SK-N-DZ (cell line): ENCODE results near the gene RNF38.
"Not testable (repeated sequence)": the region's sequence is repeated elsewhere in the genome, so short reads cannot be mapped to it uniquely, and the experiment has no call there.

Source experiments
- DNase-seq: peaks from one replicate; pipeline ENCODE4 v3.0.0-alpha.2; 2015; ENCODE audit warnings: low spot score

The RNF38 gene

GRCh38 chr9:36407122-36407723 lies 7.2 kb upstream of the RNF38 start:
- peak; percentile 70 for DNase-seq

GRCh38 chr9:36402536-36402935 lies 2.5 kb upstream of the RNF38 start:
- DNase-seq: no peak

GRCh38 chr9:36401897-36402480 lies 1.9 kb upstream of the RNF38 start:
- no peak for DNase-seq

GRCh38 chr9:36401164-36401740 lies 1.2 kb upstream of the RNF38 start:
- no peak for DNase-seq

- peak; percentile 89 for DNase-seq
Measured at GRCh38 chr9:36400332-36401163, 479 bp upstream of the RNF38 start.

- no peak for DNase-seq
Measured at GRCh38 chr9:36398745-36399144, 1.3 kb downstream of the RNF38 start.

GRCh38 chr9:36396985-36397384 lies 3.1 kb downstream of the RNF38 start:
- no peak for DNase-seq

- DNase-seq: no peak
Measured at GRCh38 chr9:36392489-36392888, 7.6 kb downstream of the RNF38 start.

- no peak for DNase-seq
Measured at GRCh38 chr9:36389590-36389989, 10.5 kb downstream of the RNF38 start.

GRCh38 chr9:36386396-36386965 lies 13.6 kb downstream of the RNF38 start:
- not testable (repeated sequence) for DNase-seq

GRCh38 chr9:36382484-36382883 lies 17.6 kb downstream of the RNF38 start:
- no peak for DNase-seq

GRCh38 chr9:36364577-36364976 lies 35.5 kb downstream of the RNF38 start:
- DNase-seq: no peak

- no peak for DNase-seq
Measured at GRCh38 chr9:36363448-36363847, 36.6 kb downstream of the RNF38 start.

- DNase-seq: no peak
Measured at GRCh38 chr9:36358486-36358885, 41.6 kb downstream of the RNF38 start.

GRCh38 chr9:36357639-36358038 lies 42.4 kb downstream of the RNF38 start:
- no peak for DNase-seq

- no peak for DNase-seq
Measured at GRCh38 chr9:36346569-36346968, 53.5 kb downstream of the RNF38 start.

- DNase-seq: no peak
Measured at GRCh38 chr9:36345103-36345846, 54.8 kb downstream of the RNF38 start.

GRCh38 chr9:36341936-36342577 lies 58.0 kb downstream of the RNF38 start:
- DNase-seq: no peak

GRCh38 chr9:36337865-36338264 lies 62.2 kb downstream of the RNF38 start:
- no peak for DNase-seq

- no peak for DNase-seq
Measured at GRCh38 chr9:36337002-36337401, 63.1 kb downstream of the RNF38 start.
